CD4-positive, alpha-beta T cell treated with Interleukin-15 for 1 hour (primary cell): ENCODE measurements around the gene RBBP8NL.

ENCODE experiments used
- DNase-seq: peaks from one replicate; pipeline ENCODE4 v3.0.0-alpha.2; 2020

Gene RBBP8NL

GRCh38 chr20:62371588-62372041 is 55.7 kb downstream of the RBBP8NL start:
- no peak for DNase-seq

GRCh38 chr20:62370807-62371587 is 56.3 kb downstream of the RBBP8NL start:
- no peak for DNase-seq

- no peak for DNase-seq
These were observed 57.1 kb downstream of the RBBP8NL start for GRCh38 chr20:62370115-62370806.

- no peak for DNase-seq
These were observed 57.6 kb downstream of the RBBP8NL start for GRCh38 chr20:62369815-62370114.

GRCh38 chr20:62368976-62369814 is 58.1 kb downstream of the RBBP8NL start:
- no peak for DNase-seq

GRCh38 chr20:62368392-62368975 is 58.9 kb downstream of the RBBP8NL start:
- DNase-seq: no peak

GRCh38 chr20:62367633-62368391 is 59.5 kb downstream of the RBBP8NL start:
- DNase-seq: no peak

GRCh38 chr20:62367136-62367632 is 60.2 kb downstream of the RBBP8NL start, which contains the start of gene LAMA5:
Gene LAMA5, minus strand, starts transcription at chr20:62367312. Its CDS starts 67 bp downstream, at chr20:62367245.
- no peak for DNase-seq

- no peak for DNase-seq
These were observed 60.8 kb downstream of the RBBP8NL start for GRCh38 chr20:62366370-62367135.

- DNase-seq: no peak
These were observed 61.4 kb downstream of the RBBP8NL start for GRCh38 chr20:62365814-62366369.

- no peak for DNase-seq
These were observed 62.2 kb downstream of the RBBP8NL start for GRCh38 chr20:62364911-62365736.

GRCh38 chr20:62363920-62364851 is 63.2 kb downstream of the RBBP8NL start:
- DNase-seq: no peak

- DNase-seq: no peak
These were observed 64.1 kb downstream of the RBBP8NL start for GRCh38 chr20:62362991-62363919.

GRCh38 chr20:62362590-62362940 is 64.8 kb downstream of the RBBP8NL start:
- no peak for DNase-seq

- no peak for DNase-seq
These were observed 65.3 kb downstream of the RBBP8NL start for GRCh38 chr20:62361799-62362589.

- no peak for DNase-seq
These were observed 66.2 kb downstream of the RBBP8NL start for GRCh38 chr20:62360854-62361798.
